Activated CD4-positive, alpha-beta T cell treated with anti-CD3 and anti-CD28 coated beads, Interleukin-2, amount 10 ng/mL, durations not matched to agents 7 days and 5 days (primary cell): Measurements from ENCODE around the gene KCTD16. TPM values are rescaled to one million over a fixed set of nuclear protein-coding genes. Genes with fewer than 3 reads are reported as not detected.

Experiments used
- CTCF ChIA-PET: fragments of 350-600 bp; sonication (Branson Sonifier 250); formaldehyde crosslinking; loops from one replicate; lab custom pipeline; 2021; ENCODE audit warnings: antibody characterized with exemption; lab: Charles Lee
- POLR2A ChIA-PET: fragments of 350-600 bp; sonication (Branson Sonifier 250); formaldehyde crosslinking; loops from one replicate; lab custom pipeline; 2021; ENCODE audit warnings: antibody characterized with exemption; lab: Charles Lee
- DNase-seq: peaks from one replicate; pipeline ENCODE4 v3.0.0-alpha.2; 2020
- H3K27ac Mint-ChIP-seq: one replicate; pipeline ENCODE4 v1.8.0; 2021; ENCODE audit warnings: mild to moderate bottlenecking, moderate library complexity, mixed read lengths
- H3K27me3 Mint-ChIP-seq: one replicate; pipeline ENCODE4 v1.8.0; 2021; ENCODE audit warnings: mixed read lengths
- H3K36me3 Mint-ChIP-seq: one replicate; pipeline ENCODE4 v1.8.0; 2021; ENCODE audit warnings: low read depth, mixed read lengths
- H3K4me1 Mint-ChIP-seq: one replicate; pipeline ENCODE4 v1.8.0; 2021; ENCODE audit warnings: mixed read lengths
- H3K4me3 Mint-ChIP-seq: one replicate; pipeline ENCODE4 v1.8.0; 2021; ENCODE audit warnings: mild to moderate bottlenecking, moderate library complexity, mixed read lengths
- H3K9me3 Mint-ChIP-seq: one replicate; pipeline ENCODE4 v1.8.0; 2021; ENCODE audit warnings: mixed read lengths
- total RNA-seq, 2 experiments: library from RNA; stranded (reverse); gene quantifications; one replicate each; pipeline ENCODE4 v1.2.3, GENCODE V29; 2021

Gene KCTD16
- total RNA-seq, 2 experiments from 2014 or later, result 0.08 to 0.15 TPM

DNA sequence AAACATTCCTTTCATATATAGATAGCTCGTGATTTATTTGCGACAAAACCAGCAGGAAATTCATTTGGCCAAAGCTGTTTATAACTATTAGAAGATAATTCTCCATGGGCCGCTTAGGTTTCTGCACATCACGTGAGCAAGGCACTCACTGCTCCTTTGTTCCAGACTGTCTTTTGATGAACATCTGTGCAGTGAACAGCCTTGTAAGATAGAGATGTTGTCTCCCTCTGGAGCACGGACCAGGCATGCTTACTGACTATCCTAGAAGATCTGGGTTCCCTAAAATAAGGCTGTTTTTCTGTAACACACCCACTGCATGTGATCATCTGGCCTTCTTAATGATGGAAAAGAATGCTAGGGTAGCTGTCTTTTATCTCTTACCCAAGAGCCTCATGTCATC, 31.1 kb upstream of the KCTD16 start:
- no peak overlapping the region for H3K4me3 Mint-ChIP-seq
- peaks cover 4% of the 10 kb centered on the region for H3K4me1 Mint-ChIP-seq
- H3K27ac Mint-ChIP-seq, result no peak overlapping the region
- H3K9me3 Mint-ChIP-seq, result no peaks in the 10 kb centered on the region
- no peaks in the 10 kb centered on the region for H3K36me3 Mint-ChIP-seq
- ChIA-PET CTCF (interaction anchor here (0.6 to 0.7 kb wide), 2 partner anchors 8 to 10 kb away, joined by 3 read pairs; no protein-coding TSS in a partner anchor), POLR2A (no interaction called here)
- no peak for DNase-seq
- H3K27me3 Mint-ChIP-seq, result peaks cover 10% of the 10 kb centered on the region

DNA sequence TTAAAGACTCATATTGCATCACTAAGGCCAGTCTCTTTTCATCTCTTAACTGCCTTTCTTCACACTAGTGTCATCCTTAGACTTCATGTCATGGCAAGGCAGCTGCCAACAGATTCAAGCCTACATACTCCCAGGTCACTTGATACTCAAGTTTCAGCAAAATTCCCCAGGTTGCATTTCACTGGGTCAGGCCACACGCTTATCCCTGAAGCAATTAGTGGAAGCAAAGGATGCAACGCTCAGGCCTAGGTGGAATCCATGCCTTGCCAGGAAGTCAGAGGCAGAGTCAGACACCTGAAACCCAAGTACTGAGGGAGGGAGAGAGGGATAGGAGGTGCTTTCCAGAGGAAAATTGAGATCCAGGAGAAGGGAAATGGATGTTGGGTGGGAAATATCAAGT, 29.1 kb upstream of the KCTD16 start:
- H3K27me3 Mint-ChIP-seq, result peaks cover 10% of the 10 kb centered on the region
- peaks cover 4% of the 10 kb centered on the region for H3K4me1 Mint-ChIP-seq
- no peaks in the 10 kb centered on the region for H3K36me3 Mint-ChIP-seq
- H3K4me3 Mint-ChIP-seq, result no peak overlapping the region
- ChIA-PET CTCF (interaction anchor here (0.9 kb wide), 1 partner anchor 32 kb away, joined by 3 read pairs; no protein-coding TSS in a partner anchor), POLR2A (no interaction called here)
- H3K27ac Mint-ChIP-seq, result no peak overlapping the region
- no peak for DNase-seq
- no peaks in the 10 kb centered on the region for H3K9me3 Mint-ChIP-seq

DNA sequence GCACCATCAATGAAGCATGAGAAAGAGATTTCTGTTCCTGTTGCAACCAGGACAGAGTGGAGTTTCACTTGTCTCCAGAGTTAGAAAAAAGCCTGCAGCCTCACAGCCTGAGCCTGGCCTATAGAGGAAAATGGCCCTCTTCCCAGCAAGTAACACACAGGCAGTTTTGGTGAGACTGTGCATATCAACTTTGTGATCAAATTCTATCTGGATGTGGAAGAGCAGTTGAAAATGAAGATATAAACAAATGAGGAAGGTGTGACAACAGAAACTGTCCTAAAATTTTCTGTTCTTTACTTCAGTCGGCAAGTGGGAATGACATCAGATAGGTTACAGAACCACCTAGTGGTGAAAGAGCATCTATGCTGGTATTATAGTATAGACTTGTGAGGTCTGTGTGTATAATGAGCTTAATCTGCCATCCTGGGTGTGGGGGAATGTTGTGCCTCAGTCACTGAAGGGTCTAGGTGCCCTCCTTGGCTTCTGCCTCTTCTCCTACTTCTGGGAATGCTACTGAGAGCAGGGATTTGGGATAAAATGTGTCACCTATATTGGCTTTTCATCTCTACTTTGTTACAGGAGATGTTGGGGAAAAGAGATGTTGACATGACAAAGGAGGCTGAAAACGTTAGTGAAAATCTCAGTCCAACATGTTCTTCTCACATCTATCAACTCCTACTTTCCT, 28.4 kb upstream of the KCTD16 start:
- CTCF ChIA-PET, result interaction anchor here (0.9 to 1.4 kb wide), 2 partner anchors 9 to 32 kb away, joined by 3 to 5 read pairs; no protein-coding TSS in a partner anchor
- POLR2A ChIA-PET, result no interaction called here
- Mint-ChIP-seq H3K4me1 (peaks cover 4% of the 10 kb centered on the region), H3K4me3 (no peak overlapping the region), H3K27me3 (peaks cover 8% of the 10 kb centered on the region), H3K27ac (no peak overlapping the region), H3K36me3 (no peaks in the 10 kb centered on the region), H3K9me3 (no peaks in the 10 kb centered on the region)
- DNase-seq, result no peak

DNA sequence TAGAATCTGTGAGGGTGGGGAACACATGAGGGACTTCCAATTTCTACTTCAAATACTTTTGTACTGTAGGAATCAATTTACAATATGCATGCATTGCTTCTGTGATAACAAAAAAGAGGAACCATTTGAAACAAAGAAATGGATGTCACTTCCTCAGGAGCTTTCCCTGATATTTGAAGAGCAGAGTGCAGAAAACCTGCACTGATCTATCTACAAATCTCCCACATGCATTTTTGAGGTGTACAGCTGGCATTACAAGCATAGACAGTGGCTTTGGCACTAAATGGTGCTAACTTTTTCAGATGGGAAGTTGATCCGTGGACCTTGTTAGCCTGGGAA, 27.9 kb upstream of the KCTD16 start:
- Mint-ChIP-seq H3K4me1 (peaks cover 4% of the 10 kb centered on the region), H3K27ac (no peak overlapping the region), H3K4me3 (no peak overlapping the region), H3K9me3 (no peaks in the 10 kb centered on the region), H3K36me3 (no peaks in the 10 kb centered on the region), H3K27me3 (peaks cover 4% of the 10 kb centered on the region)
- POLR2A ChIA-PET, result no interaction called here
- CTCF ChIA-PET, result interaction anchor here (0.9 to 1.4 kb wide), 2 partner anchors 9 to 31 kb away, joined by 3 to 5 read pairs; no protein-coding TSS in a partner anchor
- DNase-seq, result no peak

DNA sequence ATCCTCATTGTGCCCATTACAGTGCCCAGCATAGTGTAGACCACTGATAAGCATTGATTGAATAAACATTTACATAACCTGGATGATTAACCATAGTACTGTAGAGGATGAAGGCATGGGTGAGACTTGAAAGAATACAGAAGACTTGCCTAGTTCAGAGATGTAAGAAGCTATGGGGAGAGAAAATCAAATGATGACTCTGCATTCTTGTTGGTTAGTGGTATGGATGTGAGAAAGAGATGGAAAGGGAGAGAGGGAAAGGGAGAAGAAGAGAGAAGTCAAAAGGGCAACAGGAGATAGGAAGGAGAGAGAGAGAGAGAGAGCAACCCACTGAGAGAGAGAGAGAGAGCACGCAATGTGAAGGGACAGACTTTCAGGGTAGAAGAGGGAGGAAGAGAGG, 27.0 kb upstream of the KCTD16 start:
- ChIA-PET CTCF (interaction anchor here (1.4 kb wide), 1 partner anchor 10 kb away, joined by 5 read pairs; no protein-coding TSS in a partner anchor), POLR2A (no interaction called here)
- H3K27me3 Mint-ChIP-seq, result peaks cover 4% of the 10 kb centered on the region
- H3K4me3 Mint-ChIP-seq, result no peak overlapping the region
- H3K27ac Mint-ChIP-seq, result no peak overlapping the region
- peaks cover 4% of the 10 kb centered on the region for H3K4me1 Mint-ChIP-seq
- H3K36me3 Mint-ChIP-seq, result no peaks in the 10 kb centered on the region
- H3K9me3 Mint-ChIP-seq, result no peaks in the 10 kb centered on the region
- no peak for DNase-seq

DNA sequence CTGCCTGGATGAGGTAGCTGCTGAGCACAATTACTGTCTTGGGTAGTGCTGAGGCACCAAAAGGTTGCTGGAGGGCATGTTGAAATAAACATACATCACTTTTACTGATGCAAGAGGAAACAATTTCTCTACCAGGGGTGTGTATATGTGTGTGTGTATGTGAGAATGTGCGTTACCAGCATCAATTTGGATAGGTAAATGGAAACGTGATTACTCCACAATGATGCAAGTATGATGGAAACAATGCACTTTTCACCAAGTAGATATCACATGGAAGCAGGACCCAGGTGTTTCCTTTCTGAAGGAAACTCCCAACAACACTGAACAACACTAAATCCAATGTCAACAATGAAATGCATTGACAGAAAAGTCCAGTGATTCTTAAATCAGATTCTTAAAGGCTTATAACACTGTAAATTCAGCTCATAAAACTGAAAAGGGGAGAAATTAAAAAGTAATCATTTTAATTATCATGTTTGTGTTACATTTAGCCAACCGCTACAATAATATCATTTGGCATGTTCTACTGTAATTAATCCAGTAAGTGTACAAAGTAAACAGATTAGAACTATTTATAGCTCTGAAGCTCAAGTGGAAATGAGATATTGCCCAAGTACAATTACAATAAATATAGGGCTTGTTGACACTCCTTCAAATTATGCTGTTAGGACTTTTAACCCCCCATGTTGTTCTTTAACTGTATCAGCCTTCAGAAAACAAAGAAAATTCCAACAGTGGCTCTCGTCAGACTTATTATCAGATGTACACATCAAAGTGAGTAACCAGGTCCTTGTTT, 25.5 kb upstream of the KCTD16 start:
- CTCF ChIA-PET, result no interaction called here

DNA sequence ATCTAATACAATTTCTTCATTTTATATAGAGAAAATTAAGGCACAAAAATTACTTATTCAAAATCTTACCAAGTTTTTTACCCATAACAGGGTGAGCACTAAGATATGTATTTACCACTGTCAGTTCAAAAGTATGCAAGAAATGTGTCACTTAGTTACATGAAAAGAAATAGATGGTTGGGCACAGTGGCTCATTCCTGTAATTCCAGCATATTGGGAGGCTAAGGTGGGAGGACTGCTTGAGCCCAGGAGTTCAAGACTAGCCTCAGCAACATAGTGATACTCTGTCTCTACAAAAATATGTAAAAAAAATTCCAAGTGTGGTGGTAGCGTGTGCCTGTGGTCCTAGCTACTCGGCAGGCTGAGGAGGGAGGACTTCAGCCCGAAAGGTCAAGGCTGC, 19.6 kb upstream of the KCTD16 start:
- Mint-ChIP-seq H3K4me1 (no peaks in the 10 kb centered on the region), H3K9me3 (no peaks in the 10 kb centered on the region), H3K27me3 (no peaks in the 10 kb centered on the region), H3K4me3 (no peak overlapping the region), H3K27ac (no peak overlapping the region), H3K36me3 (no peaks in the 10 kb centered on the region)
- ChIA-PET POLR2A (no interaction called here), CTCF (no interaction called here)
- no peak for DNase-seq

More for the DNA sequence above, 25.5 kb upstream of the KCTD16 start:
- Mint-ChIP-seq H3K9me3 (no peaks in the 10 kb centered on the region), H3K27ac (no peak overlapping the region), H3K27me3 (peaks cover 4% of the 10 kb centered on the region), H3K4me1 (peaks cover 4% of the 10 kb centered on the region), H3K4me3 (no peak overlapping the region), H3K36me3 (no peaks in the 10 kb centered on the region)
- POLR2A ChIA-PET, result no interaction called here
- no peak for DNase-seq

DNA sequence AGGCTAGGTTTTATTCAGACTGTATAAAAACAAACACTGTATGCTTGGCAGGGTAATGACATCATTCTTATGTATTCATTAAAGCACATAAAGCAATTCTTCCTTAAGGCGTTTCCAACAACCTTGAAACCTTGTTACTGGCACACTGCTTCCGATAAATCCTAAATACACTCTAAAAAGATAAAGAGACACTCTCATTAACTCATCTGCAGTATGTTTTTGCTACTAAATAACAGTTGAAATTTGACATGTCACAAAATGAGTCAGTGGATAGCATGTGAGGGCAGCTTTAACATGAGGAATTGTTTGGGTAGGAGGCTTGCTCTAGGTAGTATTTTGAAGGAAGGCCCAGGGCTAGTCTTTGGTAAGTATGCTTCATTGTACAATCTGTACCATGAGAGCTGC, 13.9 kb upstream of the KCTD16 start:
- POLR2A ChIA-PET, result no interaction called here
- Mint-ChIP-seq H3K4me1 (no peaks in the 10 kb centered on the region), H3K27me3 (no peaks in the 10 kb centered on the region), H3K9me3 (no peaks in the 10 kb centered on the region), H3K4me3 (no peak overlapping the region), H3K36me3 (peaks cover 19% of the 10 kb centered on the region), H3K27ac (no peak overlapping the region)
- CTCF ChIA-PET, result interaction anchor here (0.6 kb wide), 1 partner anchor 1835 kb away, joined by 3 read pairs; no protein-coding TSS in a partner anchor
- no peak for DNase-seq

DNA sequence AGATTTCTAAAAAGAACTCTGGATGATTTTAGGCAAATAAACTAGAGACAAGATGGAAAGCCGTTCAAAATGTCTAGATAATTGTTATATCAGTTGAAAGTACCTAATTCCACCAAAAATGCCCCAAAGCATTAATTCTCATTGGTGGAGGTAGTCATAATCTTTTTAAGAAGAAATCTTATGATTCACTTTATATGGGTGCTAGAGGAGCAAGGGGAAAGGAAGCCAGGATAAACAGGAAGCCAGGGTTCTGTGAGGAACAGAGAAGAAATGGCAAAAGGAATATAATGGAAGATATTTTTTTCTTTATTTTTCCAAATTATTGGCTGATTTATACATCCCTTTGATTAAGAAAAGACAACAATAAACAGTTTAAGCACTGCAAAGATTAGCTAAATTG, 8.0 kb upstream of the KCTD16 start:
- no peak overlapping the region for H3K4me3 Mint-ChIP-seq
- CTCF ChIA-PET, result no interaction called here
- POLR2A ChIA-PET, result interaction anchor here (0.6 kb wide), 1 partner anchor 310 kb away, joined by 3 read pairs; no protein-coding TSS in a partner anchor
- peaks cover 10% of the 10 kb centered on the region for H3K4me1 Mint-ChIP-seq
- no peaks in the 10 kb centered on the region for H3K27me3 Mint-ChIP-seq
- H3K27ac Mint-ChIP-seq, result no peak overlapping the region
- H3K36me3 Mint-ChIP-seq, result peaks cover 46% of the 10 kb centered on the region
- DNase-seq, result no peak
- H3K9me3 Mint-ChIP-seq, result no peaks in the 10 kb centered on the region

DNA sequence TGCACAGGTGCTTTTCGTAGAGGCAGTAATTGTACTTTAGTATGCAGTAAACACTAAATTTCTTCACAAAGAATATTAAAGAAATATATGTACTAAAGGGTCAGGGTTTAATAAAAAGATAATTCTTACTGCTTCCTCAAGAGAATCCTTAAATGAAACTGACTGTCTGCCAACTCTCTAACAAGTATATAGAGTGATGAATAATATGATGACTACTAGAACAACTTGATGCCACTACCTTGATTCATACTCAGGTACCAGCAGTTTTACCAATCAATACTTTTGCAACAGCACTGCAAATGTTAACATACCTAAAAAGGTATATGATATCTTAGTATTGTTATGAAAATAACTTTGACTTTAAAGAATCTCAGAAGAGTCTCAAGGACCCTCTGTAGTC, 4.0 kb upstream of the KCTD16 start:
- POLR2A ChIA-PET, result no interaction called here
- Mint-ChIP-seq H3K9me3 (no peaks in the 10 kb centered on the region), H3K27me3 (no peaks in the 10 kb centered on the region), H3K4me3 (no peak overlapping the region), H3K36me3 (peaks cover 40% of the 10 kb centered on the region), H3K27ac (no peak overlapping the region), H3K4me1 (peaks cover 44% of the 10 kb centered on the region)
- DNase-seq, result no peak
- CTCF ChIA-PET, result no interaction called here

DNA sequence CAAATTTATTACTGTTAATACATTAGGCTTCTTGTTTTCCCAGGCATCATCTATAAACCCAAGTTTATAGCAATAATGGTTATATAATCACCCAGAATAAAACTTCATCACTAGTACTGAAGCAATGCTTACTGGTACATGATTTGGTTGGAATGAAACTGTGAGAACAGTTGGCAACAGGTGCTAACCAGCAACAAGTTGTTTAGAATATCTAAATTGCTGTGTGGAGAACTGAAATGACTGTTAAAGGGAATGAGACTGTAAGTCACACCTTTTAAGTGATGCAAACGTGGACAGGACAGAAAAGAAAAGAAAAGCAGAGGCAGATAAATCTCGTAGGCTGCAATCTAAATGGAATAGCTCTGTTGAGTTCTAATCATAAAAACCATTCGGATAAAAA, 2.7 kb upstream of the KCTD16 start:
- CTCF ChIA-PET, result no interaction called here
- Mint-ChIP-seq H3K36me3 (peaks cover 30% of the 10 kb centered on the region), H3K27ac (no peak overlapping the region), H3K4me3 (no peak overlapping the region), H3K27me3 (no peaks in the 10 kb centered on the region), H3K4me1 (peaks cover 42% of the 10 kb centered on the region), H3K9me3 (no peaks in the 10 kb centered on the region)
- POLR2A ChIA-PET, result no interaction called here
- DNase-seq, result no peak

DNA sequence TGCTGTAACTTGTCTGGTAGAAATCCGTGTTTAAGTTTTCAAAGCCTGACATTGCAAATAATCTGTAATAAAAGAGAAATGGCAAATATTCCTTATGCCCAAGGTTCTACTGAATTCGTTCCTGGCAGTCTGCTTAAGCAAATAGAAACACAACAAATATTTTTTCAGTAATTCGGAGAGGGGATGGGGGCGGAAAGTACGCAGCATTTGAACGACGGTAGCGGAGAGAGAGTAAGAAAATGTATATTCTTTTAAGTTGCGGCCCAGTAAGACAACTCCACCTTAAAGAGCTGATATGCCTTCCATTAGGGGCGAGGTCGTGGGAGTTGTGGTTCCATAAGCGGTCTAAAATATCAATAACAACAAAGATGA, 783 bp upstream of the KCTD16 start:
- Mint-ChIP-seq H3K27me3 (peaks cover 5% of the 10 kb centered on the region), H3K27ac (peak overlapping the region; percentile 89), H3K4me1 (peaks cover 42% of the 10 kb centered on the region), H3K9me3 (no peaks in the 10 kb centered on the region), H3K36me3 (peaks cover 25% of the 10 kb centered on the region), H3K4me3 (peak overlapping the region; percentile 83)
- POLR2A ChIA-PET, result interaction anchor here (0.5 to 1.8 kb wide), 2 partner anchors 18 to 897 kb away, joined by 6 read pairs; no protein-coding TSS in a partner anchor
- DNase-seq, result no peak
- CTCF ChIA-PET, result interaction anchor here (0.5 to 1.5 kb wide), 4 partner anchors 11 to 277 kb away, joined by 3 to 4 read pairs (median 3); no protein-coding TSS in a partner anchor

DNA sequence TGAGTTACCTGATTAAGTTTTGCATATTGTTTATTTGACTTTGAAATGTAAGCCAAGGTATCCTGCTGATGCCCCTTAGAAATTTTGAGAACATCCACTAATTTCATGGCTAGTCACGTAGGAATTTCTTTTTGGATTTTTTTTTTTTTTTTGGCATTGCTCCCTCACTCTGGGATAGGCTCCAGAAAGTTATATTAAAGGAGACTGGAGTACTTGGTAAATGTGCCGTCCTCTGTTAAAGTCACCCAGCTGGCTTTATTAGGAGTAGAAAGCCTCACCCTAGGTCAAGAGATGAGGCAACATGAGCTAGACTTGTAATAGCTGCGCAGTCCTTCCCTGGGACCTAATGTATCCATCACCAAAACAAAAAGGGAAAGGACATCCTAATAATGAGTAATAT, 3.1 kb downstream of the KCTD16 start:
- POLR2A ChIA-PET, result no interaction called here
- CTCF ChIA-PET, result interaction anchor here (0.7 to 1.3 kb wide), 4 partner anchors 12 to 1295 kb away, joined by 3 to 4 read pairs (median 3); no protein-coding TSS in a partner anchor
- no peak overlapping the region for H3K4me3 Mint-ChIP-seq
- DNase-seq, result no peak
- H3K27me3 Mint-ChIP-seq, result peaks cover 5% of the 10 kb centered on the region
- H3K27ac Mint-ChIP-seq, result no peak overlapping the region
- peaks cover 4% of the 10 kb centered on the region for H3K36me3 Mint-ChIP-seq
- H3K9me3 Mint-ChIP-seq, result no peaks in the 10 kb centered on the region
- peaks cover 27% of the 10 kb centered on the region for H3K4me1 Mint-ChIP-seq
